ENCODE measurements around the gene HPS1.

The HPS1 gene

DNA sequence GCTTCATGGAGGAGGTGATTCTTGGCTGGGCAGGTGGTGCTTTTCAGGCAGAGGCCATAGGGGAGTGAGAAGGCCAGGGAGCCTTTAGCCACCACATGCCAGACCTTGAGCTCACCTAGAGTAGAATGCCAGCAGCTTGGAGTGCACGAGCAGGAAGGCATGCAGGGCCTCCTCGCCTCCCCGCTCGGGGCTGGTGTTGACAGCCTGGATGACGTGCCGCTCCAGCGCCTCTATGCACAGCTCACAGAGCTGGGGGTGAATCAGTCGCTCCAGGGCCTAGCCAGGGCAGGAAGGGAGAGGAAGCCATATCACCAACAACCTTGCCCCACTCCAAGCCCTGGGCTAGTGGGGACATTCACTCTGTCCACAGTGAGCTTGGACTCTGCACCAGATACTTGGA is 15.7 kb downstream of the HPS1 start:
- no peak for DNase-seq

DNA sequence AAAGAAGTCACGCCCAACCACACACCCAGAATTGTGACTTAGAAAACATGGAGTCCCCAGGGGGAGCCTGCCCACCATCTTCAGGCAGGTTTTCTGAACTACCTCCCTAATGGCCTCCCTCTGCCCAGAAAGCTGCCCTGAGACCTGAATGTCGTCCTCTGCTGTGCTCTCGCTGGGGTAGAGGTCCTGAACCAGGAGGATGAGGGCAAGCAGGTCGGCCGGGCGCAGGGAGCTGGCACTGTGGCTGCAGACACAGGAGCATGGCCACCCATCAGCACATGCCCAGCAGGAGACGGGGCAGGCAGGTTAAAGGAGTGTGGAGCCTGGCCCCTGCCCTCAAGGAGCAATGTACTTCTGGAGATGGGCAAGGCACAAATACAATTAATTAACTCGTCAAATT is 16.3 kb downstream of the HPS1 start:
- DNase-seq = no peak

DNA sequence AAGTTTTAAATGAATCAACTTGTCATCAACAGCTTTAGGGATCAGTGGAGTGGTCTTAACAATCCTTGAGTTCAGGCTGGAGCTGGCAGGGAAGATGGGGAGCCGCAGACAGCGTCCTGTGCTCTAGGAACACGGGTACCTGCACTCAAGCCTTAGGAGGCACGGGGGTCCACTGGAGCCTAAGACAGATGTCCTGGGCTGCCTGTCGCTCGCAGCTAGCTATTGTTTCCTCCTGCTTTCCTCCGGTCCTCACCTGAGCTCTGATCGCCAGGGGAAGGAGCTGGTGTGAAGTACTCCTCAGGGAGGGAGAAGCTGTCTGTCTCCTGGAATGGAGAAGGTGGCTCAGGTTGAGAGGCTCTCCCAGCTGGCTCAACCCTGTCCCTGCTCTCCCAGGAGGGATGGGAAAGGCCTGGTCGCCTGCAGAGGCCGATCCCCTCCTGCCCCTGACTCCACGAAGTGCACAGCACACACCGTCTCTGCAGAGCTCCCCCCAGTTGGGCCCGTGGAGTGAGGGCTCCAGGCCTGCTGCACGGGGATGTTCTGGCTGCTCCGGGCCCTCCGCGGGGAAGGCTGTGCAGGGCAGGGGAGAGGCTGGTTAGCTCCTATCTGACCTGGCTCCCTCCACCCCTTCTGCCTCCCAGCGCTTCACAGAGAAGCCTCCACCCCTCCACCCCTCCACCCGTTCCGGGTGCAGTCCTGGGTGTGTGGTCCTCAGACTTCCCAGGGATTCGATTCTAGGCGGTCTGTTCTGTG is 17.2 kb downstream of the HPS1 start:
- DNase-seq = no peak

GRCh38 chr10:98427011-98427515 is 19.7 kb downstream of the HPS1 start:
- no peak for DNase-seq

- DNase-seq = no peak
These were observed 21.0 kb downstream of the HPS1 start for GRCh38 chr10:98425511-98426352.

GRCh38 chr10:98424295-98425254 is 22.2 kb downstream of the HPS1 start:
- no peak for DNase-seq

DNA sequence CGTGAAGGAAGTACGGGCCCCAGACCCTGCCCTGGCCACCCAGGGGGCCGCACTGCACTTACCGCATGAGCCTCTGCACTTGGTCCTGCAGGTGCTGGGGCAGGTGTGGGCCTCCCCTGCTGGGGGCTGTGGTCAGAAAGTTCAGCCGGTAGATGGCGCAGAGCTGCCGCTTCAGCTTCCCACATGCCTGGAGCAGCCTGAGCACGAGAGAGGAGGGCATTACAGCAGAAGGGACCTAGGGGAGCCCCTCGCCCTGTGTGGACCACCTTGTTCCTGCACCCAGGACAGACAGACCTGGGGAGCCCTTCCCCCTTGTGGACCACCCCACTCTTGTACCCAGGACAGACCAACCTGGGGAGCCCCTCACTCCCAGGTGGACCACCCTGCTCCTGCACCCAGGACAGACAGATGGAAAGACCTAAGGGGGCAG is 23.0 kb downstream of the HPS1 start:
- DNase-seq = no peak

DNA sequence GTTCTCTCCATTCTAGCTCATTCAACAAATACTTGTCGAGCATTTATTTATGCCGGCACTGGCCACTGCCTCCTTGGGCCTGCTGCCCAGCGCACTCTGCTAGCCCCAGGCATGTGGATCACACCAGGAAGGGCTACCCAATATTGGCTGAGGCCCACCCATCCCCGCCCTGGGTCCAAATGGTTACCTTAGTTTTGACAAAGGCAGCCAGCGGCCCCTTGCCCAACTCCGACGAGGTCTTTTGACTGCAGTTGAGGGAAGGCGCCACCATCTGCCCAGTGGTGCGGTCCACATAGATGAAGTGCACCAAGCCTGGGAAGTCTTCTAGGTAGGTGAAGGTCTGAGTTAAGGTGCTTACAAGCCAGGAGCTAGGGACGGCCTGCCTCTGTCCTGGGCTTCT is 24.6 kb downstream of the HPS1 start:
- no peak for DNase-seq

GRCh38 chr10:98420786-98421185 is 25.9 kb downstream of the HPS1 start:
- no peak for DNase-seq

DNA sequence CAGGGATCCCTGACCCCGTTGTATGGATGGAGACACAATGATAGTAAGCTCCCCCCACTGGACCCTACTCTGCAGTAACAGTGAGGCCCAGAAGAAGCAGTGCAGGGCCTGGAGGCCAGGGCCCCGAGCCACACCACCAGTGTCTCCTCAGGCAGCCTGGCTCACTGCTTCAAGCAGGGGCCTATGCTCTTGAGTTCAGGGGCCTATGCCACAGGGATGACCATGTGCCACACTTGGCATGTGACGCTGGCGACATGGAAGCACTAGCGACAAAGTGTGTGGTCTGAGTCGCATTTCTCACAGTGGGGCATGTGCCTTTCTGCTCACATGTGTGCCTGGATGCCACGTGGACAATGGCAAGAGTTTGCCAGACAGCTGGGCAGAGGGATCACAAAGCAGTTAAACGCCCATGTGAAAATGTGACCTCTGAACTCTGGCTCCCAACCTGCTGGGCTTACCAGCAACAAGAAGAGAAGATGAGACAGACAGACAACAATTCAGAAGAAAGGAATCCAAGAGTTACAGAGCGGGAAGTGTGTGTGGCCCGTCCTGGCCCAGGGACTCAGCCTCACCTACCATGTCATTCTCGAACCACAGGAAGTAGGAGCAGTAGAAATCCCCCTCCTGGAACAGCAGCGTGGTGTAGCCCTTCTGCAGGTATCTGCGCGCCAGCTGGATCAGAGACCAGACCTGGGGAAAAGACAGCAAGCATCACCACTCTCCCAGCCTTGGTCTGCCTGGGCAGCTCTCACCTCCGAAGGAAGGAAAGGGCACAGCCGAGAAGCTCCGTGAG is 27.1 kb downstream of the HPS1 start:
- DNase-seq = no peak

GRCh38 chr10:98418665-98419468 is 27.9 kb downstream of the HPS1 start:
- no peak for DNase-seq

- no peak for DNase-seq
These were observed 28.6 kb downstream of the HPS1 start for GRCh38 chr10:98417973-98418664.

- no peak for DNase-seq
These were observed 29.2 kb downstream of the HPS1 start for GRCh38 chr10:98417481-98417959.

- no peak for DNase-seq
These were observed 29.9 kb downstream of the HPS1 start for GRCh38 chr10:98416606-98417388.

DNA sequence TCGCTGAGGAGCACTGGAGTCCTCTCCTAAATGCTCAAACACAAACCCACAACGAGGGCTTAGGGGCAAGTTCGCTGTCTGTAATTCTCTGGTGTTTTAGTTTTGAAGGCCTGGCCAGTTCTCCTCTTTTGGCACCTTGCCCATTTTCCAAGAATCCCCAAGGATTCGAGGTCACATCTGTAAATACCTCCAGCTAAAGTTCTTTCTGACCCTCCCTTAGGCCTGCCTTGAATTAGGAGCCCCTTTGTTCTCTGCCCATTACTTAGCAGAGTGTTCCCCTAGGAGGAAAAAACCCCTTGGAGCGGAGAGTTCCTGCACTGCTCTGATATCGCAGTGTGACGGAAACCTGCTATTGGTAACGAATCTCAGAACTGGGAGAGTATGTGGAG is 31.0 kb downstream of the HPS1 start:
- DNase-seq = no peak

- DNase-seq = peak; percentile 31
These were observed 31.6 kb downstream of the HPS1 start, which contains the start of gene PYROXD2 for GRCh38 chr10:98414932-98415730. Gene PYROXD2, minus strand, starts transcription at chr10:98415182. Its CDS starts 47 bp downstream, at chr10:98415135.

DNA sequence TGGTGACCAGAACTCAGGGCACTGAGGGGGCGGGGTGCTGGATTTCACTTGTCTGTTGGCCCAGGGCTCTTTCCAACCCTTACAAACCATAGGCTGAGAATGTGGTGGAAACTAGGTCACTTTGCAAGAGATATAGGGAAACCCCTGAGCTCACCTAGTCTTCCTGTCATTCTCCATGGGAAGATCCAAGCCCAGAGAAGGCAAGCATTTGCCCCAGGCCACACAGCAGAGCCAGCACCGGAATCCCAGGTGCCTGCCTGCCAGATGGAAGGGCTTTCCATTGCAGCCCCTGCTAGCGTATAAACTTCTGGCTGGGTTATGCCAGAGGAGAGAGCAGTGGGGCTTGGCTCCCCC is 32.2 kb downstream of the HPS1 start:
- DNase-seq = no peak

GRCh38 chr10:98411768-98412167 is 35.0 kb downstream of the HPS1 start:
- DNase-seq = no peak

DNA sequence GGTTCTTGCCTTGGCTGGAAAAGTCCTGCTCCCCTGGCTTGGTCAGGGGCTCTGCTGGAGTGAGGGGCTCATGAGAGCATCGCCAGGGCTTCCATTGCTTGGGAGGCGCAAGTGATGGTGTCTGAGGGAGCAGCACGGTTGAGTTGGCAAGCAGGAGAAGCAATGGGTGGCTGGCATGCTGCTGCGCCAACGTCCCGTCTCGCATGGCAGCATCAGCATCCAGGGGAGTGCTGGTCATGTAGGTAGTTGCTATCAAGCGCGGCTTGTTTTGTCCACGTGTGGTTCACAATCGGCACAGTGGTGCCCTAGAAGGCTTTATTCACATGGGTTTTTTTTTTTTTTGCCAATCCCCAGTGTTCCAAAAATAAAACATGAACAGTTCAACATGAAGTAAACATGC is 35.6 kb downstream of the HPS1 start:
- DNase-seq = no peak

Data from DMS 273 treated with DMSO at 0.1 percent for 48 hours (cell line).